ENCODE measurements around the gene SLC39A11. TPM values are rescaled to one million over a fixed set of nuclear protein-coding genes. Genes with fewer than 3 reads are reported as not detected.

SLC39A11 gene
- total RNA-seq, 1 experiment from 2014 or later = 15.2 TPM

DNA sequence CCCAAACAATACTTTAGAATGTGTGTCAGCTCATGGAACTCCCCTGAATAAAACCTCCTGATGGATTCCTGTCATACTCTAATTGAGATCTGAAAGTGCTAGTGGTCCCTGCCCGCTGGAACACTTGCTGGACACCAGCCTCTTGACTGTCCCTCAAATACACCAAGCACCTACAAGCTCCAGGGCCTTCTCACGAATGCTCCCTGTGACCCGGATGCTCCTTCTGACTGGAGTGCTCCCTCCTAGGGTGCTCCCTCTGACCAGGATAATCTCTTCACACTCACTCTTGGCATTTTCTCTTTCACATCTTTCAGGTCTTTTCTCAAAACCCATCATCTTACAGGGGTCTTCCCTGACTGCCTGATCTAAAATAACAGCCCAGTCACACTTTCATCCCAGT, 205.9 kb downstream of the SLC39A11 start:
- no peak overlapping the region for H3K56ac ChIP-seq (ENCODE audit: insufficient read length, low read depth, low read length)
- no peak overlapping the region for H2BK15ac ChIP-seq (ENCODE audit: low read depth, low read length)
- no peaks in the 10 kb centered on the region for H3K27me3 ChIP-seq (ENCODE audit: insufficient read depth, low read length)
- no peaks in the 10 kb centered on the region for H3K79me2 ChIP-seq (ENCODE audit: insufficient read depth, low read length)
- no peak overlapping the region for H2BK12ac ChIP-seq (ENCODE audit: insufficient read length, low read depth, low read length)
- no peak overlapping the region for H3T11ph ChIP-seq (ENCODE audit: low read length)
- no peak overlapping the region for H4K5ac ChIP-seq (ENCODE audit: insufficient read length, low read depth, low read length)
- H3K4ac ChIP-seq (ENCODE audit: low read depth, low read length) = no peak overlapping the region
- H2BK120ac ChIP-seq (ENCODE audit: low read depth, low read length, poor library complexity, severe bottlenecking) = no peak overlapping the region
- Mint-ChIP-seq H3K4me3 (no peak overlapping the region), H3K4me1 (no peaks in the 10 kb centered on the region), H3K36me3 (ENCODE audit: insufficient read depth in 1 of 3, low read depth in 3 of 3) (no peaks in the 10 kb centered on the region; a peak in 1 of 7 replicates), H3K27ac (no peak overlapping the region), H3K27me3 (ENCODE audit: low read depth) (no peaks in the 10 kb centered on the region; the same call in 1 of the 2 replicates), H3K9me3 (no peaks in the 10 kb centered on the region)
- H3K27ac ChIP-seq (ENCODE audit: insufficient read length, low read depth, low read length) = no peak overlapping the region
- no peak overlapping the region for H2BK5ac ChIP-seq (ENCODE audit: insufficient read length, low read length)
- H3K9ac ChIP-seq (ENCODE audit: extremely low read depth, insufficient read length, low read length) = no peak overlapping the region
- no CpG with 5 or more reads among the region's 3 CpGs for WGBS (ENCODE audit: extremely low coverage, insufficient read length, low lambda C conversion rate)
- H3K18ac ChIP-seq (ENCODE audit: insufficient read length, low read depth, low read length) = no peak overlapping the region
- H3K23ac ChIP-seq (ENCODE audit: insufficient read length, low read depth, low read length) = no peak overlapping the region
- no peaks in the 10 kb centered on the region for H3K4me1 ChIP-seq (ENCODE audit: insufficient read depth, low read length)
- H3K14ac ChIP-seq (ENCODE audit: insufficient read depth, low read length) = no peak overlapping the region
- H2AFZ ChIP-seq (ENCODE audit: low read length) = no peak overlapping the region
- no peak overlapping the region for H4K8ac ChIP-seq (replicated peaks; ENCODE audit: insufficient read length, low read depth, low read length)
- H4K20me1 ChIP-seq (ENCODE audit: control insufficient read depth, insufficient read depth, insufficient read length) = no peaks in the 10 kb centered on the region
- H3K23me2 ChIP-seq (ENCODE audit: insufficient read length, low read depth, low read length, poor library complexity, severe bottlenecking) = no peaks in the 10 kb centered on the region
- no peaks in the 10 kb centered on the region for H3K79me1 ChIP-seq (ENCODE audit: insufficient read depth, low read depth, low read length, poor library complexity, severe bottlenecking)
- no peak overlapping the region for H2AK5ac ChIP-seq (ENCODE audit: insufficient read length, low read length)
- no peaks in the 10 kb centered on the region for H3K9me3 ChIP-seq (ENCODE audit: control insufficient read depth, low read depth, low read length)
- H4K91ac ChIP-seq (ENCODE audit: insufficient read length, low read depth, low read length) = no peak overlapping the region
- H2BK20ac ChIP-seq (ENCODE audit: low read depth, low read length, poor library complexity, severe bottlenecking) = no peak overlapping the region
- no peak overlapping the region for H3K4me2 ChIP-seq (ENCODE audit: insufficient read depth, insufficient read length, low read length)
- no peak for DNase-seq
- TF ChIP-seq CTCF (conservative IDR thresholded peaks at IDR 0.05) = no peak
